Mammary epithelial cell (primary cell): ENCODE measurements around the gene CDK7.

Experiments used
- CTCF ChIP-seq, 2 donors: IDR thresholded peaks in 1 of 2; conservative IDR thresholded peaks in 1 of 2; 2 replicates each; pipeline ENCODE4 v1.5.1; 2011 to 2012; ENCODE audit warnings: inconsistent platforms in 2 of 2, low read length in 2 of 2, mild to moderate bottlenecking in 2 of 2, control low read depth in 1 of 2, low read depth in 1 of 2; ENCODE audit not compliant: insufficient read depth in 1 of 2; ENCODE audit errors: extremely low read depth in 1 of 2
- EZH2 ChIP-seq: IDR thresholded peaks from 2 replicates; pipeline ENCODE4 v1.6.1; 2012; ENCODE audit warnings: low read length, inconsistent platforms, borderline replicate concordance

- TF ChIP-seq EZH2: no peak
- TF ChIP-seq CTCF (conservative IDR thresholded peaks at IDR 0.05 in 1 of 2, IDR thresholded peaks at IDR 0.05 in 1 of 2; ENCODE audit: extremely low read depth in 1 of 2, insufficient read depth in 1 of 2, low read depth in 1 of 2, low read length in 2 of 2): no peak
These were observed 3.2 kb downstream of the CDK7 start for GRCh38 chr5:69237877-69238276.
